ENCODE results near the gene COQ8A. TPM values are rescaled to one million over a fixed set of nuclear protein-coding genes. Genes with fewer than 3 reads are reported as not detected.

The COQ8A gene
- total RNA-seq, 1 donor: 14.1 TPM

GRCh38 chr1:227009937-227010336 lies 69.8 kb downstream of the COQ8A start:
- Histone ChIP-seq H3K4me1 (ENCODE audit: insufficient read depth, low read length) (no peaks in the 10 kb centered on the region), H3K27ac (ENCODE audit: low read depth, low read length) (no peak overlapping the region), H3K36me3 (ENCODE audit: insufficient read depth, low read length) (peaks cover under 1% of the 10 kb centered on the region), H3K79me2 (ENCODE audit: insufficient read depth, low read length) (no peaks in the 10 kb centered on the region), H3K27me3 (ENCODE audit: insufficient read depth, low read length) (no peaks in the 10 kb centered on the region), H2AFZ (ENCODE audit: low read length) (no peak overlapping the region), H3K4me3 (ENCODE audit: insufficient read depth, low read length) (no peak overlapping the region), H4K20me1 (ENCODE audit: insufficient read depth, low read length) (no peaks in the 10 kb centered on the region), H3K4me2 (ENCODE audit: insufficient read depth, low read length) (no peak overlapping the region), H3K9me3 (ENCODE audit: low read depth, low read length) (no peaks in the 10 kb centered on the region)
- TF ChIP-seq, protein P1, sequence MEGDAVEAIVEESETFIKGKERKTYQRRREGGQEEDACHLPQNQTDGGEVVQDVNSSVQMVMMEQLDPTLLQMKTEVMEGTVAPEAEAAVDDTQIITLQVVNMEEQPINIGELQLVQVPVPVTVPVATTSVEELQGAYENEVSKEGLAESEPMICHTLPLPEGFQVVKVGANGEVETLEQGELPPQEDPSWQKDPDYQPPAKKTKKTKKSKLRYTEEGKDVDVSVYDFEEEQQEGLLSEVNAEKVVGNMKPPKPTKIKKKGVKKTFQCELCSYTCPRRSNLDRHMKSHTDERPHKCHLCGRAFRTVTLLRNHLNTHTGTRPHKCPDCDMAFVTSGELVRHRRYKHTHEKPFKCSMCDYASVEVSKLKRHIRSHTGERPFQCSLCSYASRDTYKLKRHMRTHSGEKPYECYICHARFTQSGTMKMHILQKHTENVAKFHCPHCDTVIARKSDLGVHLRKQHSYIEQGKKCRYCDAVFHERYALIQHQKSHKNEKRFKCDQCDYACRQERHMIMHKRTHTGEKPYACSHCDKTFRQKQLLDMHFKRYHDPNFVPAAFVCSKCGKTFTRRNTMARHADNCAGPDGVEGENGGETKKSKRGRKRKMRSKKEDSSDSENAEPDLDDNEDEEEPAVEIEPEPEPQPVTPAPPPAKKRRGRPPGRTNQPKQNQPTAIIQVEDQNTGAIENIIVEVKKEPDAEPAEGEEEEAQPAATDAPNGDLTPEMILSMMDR (IDR thresholded peaks at IDR 0.05; ENCODE audit: extremely low read depth, low read depth, low read length): no peak
- DNase-seq (ENCODE audit: insufficient read length, low spot score, missing footprints): no peak

- H3K36me3 ChIP-seq (ENCODE audit: insufficient read depth, low read length): peaks cover 1% of the 10 kb centered on the region
Measured at GRCh38 chr1:227010645-227011044, 70.6 kb downstream of the COQ8A start.

GRCh38 chr1:227016990-227017389 lies 76.9 kb downstream of the COQ8A start:
- DNase-seq (ENCODE audit: insufficient read length, low spot score, missing footprints): no peak
- Histone ChIP-seq H4K20me1 (ENCODE audit: insufficient read depth, low read length) (no peaks in the 10 kb centered on the region), H3K4me3 (ENCODE audit: insufficient read depth, low read length) (no peak overlapping the region), H3K36me3 (ENCODE audit: insufficient read depth, low read length) (peaks cover 22% of the 10 kb centered on the region), H3K79me2 (ENCODE audit: insufficient read depth, low read length) (no peaks in the 10 kb centered on the region), H3K4me1 (ENCODE audit: insufficient read depth, low read length) (no peaks in the 10 kb centered on the region), H3K9me3 (ENCODE audit: low read depth, low read length) (peaks cover 2% of the 10 kb centered on the region), H2AFZ (ENCODE audit: low read length) (no peak overlapping the region), H3K4me2 (ENCODE audit: insufficient read depth, low read length) (no peak overlapping the region), H3K27me3 (ENCODE audit: insufficient read depth, low read length) (no peaks in the 10 kb centered on the region), H3K27ac (ENCODE audit: low read depth, low read length) (no peak overlapping the region)
- TF ChIP-seq, protein P1 (IDR thresholded peaks at IDR 0.05; ENCODE audit: extremely low read depth, low read depth, low read length): no peak

More at GRCh38 chr1:227010645-227011044, 70.6 kb downstream of the COQ8A start:
- no peak overlapping the region for H2AFZ ChIP-seq (ENCODE audit: low read length)
- no peak overlapping the region for H3K27ac ChIP-seq (ENCODE audit: low read depth, low read length)
- H4K20me1 ChIP-seq (ENCODE audit: insufficient read depth, low read length): no peaks in the 10 kb centered on the region
- no peak for DNase-seq (ENCODE audit: insufficient read length, low spot score, missing footprints)
- H3K9me3 ChIP-seq (ENCODE audit: low read depth, low read length): no peaks in the 10 kb centered on the region
- H3K79me2 ChIP-seq (ENCODE audit: insufficient read depth, low read length): no peaks in the 10 kb centered on the region
- H3K27me3 ChIP-seq (ENCODE audit: insufficient read depth, low read length): no peaks in the 10 kb centered on the region
- H3K4me2 ChIP-seq (ENCODE audit: insufficient read depth, low read length): no peak overlapping the region
- TF ChIP-seq, protein P1 (IDR thresholded peaks at IDR 0.05; ENCODE audit: extremely low read depth, low read depth, low read length): no peak
- H3K4me1 ChIP-seq (ENCODE audit: insufficient read depth, low read length): no peaks in the 10 kb centered on the region
- H3K4me3 ChIP-seq (ENCODE audit: insufficient read depth, low read length): no peak overlapping the region

GRCh38 chr1:227032396-227032795 lies 92.3 kb downstream of the COQ8A start:
- no peaks in the 10 kb centered on the region for H3K27me3 ChIP-seq (ENCODE audit: insufficient read depth, low read length)
- H4K20me1 ChIP-seq (ENCODE audit: insufficient read depth, low read length): no peaks in the 10 kb centered on the region
- H3K9me3 ChIP-seq (ENCODE audit: low read depth, low read length): no peaks in the 10 kb centered on the region
- H3K27ac ChIP-seq (ENCODE audit: low read depth, low read length): no peak overlapping the region
- H3K4me2 ChIP-seq (ENCODE audit: insufficient read depth, low read length): no peak overlapping the region
- no peak overlapping the region for H3K4me3 ChIP-seq (ENCODE audit: insufficient read depth, low read length)
- no peak overlapping the region for H2AFZ ChIP-seq (ENCODE audit: low read length)
- peaks cover 40% of the 10 kb centered on the region for H3K36me3 ChIP-seq (ENCODE audit: insufficient read depth, low read length)
- H3K79me2 ChIP-seq (ENCODE audit: insufficient read depth, low read length): no peaks in the 10 kb centered on the region
- TF ChIP-seq, protein P1 (IDR thresholded peaks at IDR 0.05; ENCODE audit: extremely low read depth, low read depth, low read length): no peak
- no peak for DNase-seq (ENCODE audit: insufficient read length, low spot score, missing footprints)
- no peaks in the 10 kb centered on the region for H3K4me1 ChIP-seq (ENCODE audit: insufficient read depth, low read length)

All from osteoblast (primary cell).